ENCODE results near the gene C1orf174. TPM values are rescaled to one million over a fixed set of nuclear protein-coding genes. Genes with fewer than 3 reads are reported as not detected.

The C1orf174 gene
- total RNA-seq, 3 donors from 2014 or later (not counting 1 experiment from before 2014, with no cell fraction given), result 52.9 to 62.3 (median 61.5) TPM

GRCh38 chr1:3912809-3913685, 13.0 kb upstream of the C1orf174 start:
- Mint-ChIP-seq H3K36me3 (no peaks in the 10 kb centered on the region), H3K27ac (no peak overlapping the region), H3K4me3 (no peak overlapping the region), H3K4me1 (no peaks in the 10 kb centered on the region), H3K9me3 (no peaks in the 10 kb centered on the region), H3K27me3 (ENCODE audit: low read depth in 2 of 2) (peaks cover 0 to 8% of the 10 kb centered on the region in 2 donors)
- Histone ChIP-seq H3K9me3 (ENCODE audit: control insufficient read depth, insufficient read depth, low read length) (no peaks in the 10 kb centered on the region), H3K4me1 (ENCODE audit: control insufficient read depth, insufficient read depth, low read length) (peaks cover 8% of the 10 kb centered on the region), H3K4me3 (ENCODE audit: low read length) (no peak overlapping the region), H3K27ac (ENCODE audit: low read length) (no peak overlapping the region), H3K27me3 (ENCODE audit: control insufficient read depth, insufficient read depth, low read length) (peaks cover 3% of the 10 kb centered on the region), H3K36me3 (ENCODE audit: control insufficient read depth, insufficient read depth, low read length) (no peaks in the 10 kb centered on the region)
- TF ChIP-seq CTCF (IDR thresholded peaks at IDR 0.05), result no peak
- intact Hi-C loops (cut with micrococcal nuclease), result no loop called here
- 91% methylated on average over 23 of the region's 23 CpGs for WGBS (ENCODE audit: insufficient coverage)
- DNase-seq, result no peak
- no peak for ATAC-seq

GRCh38 chr1:3911981-3912808, 12.1 kb upstream of the C1orf174 start:
- no peaks in the 10 kb centered on the region for H3K4me1 Mint-ChIP-seq
- ATAC-seq (no peak), DNase-seq (no peak)
- H3K9me3 ChIP-seq (ENCODE audit: control insufficient read depth, insufficient read depth, low read length), result no peaks in the 10 kb centered on the region
- H3K4me1 ChIP-seq (ENCODE audit: control insufficient read depth, insufficient read depth, low read length), result peaks cover 8% of the 10 kb centered on the region
- no peaks in the 10 kb centered on the region for H3K36me3 Mint-ChIP-seq
- H3K4me3 ChIP-seq (ENCODE audit: low read length), result no peak overlapping the region
- intact Hi-C loops (cut with micrococcal nuclease), result no loop called here
- H3K4me3 Mint-ChIP-seq, result no peak overlapping the region
- no peaks in the 10 kb centered on the region for H3K9me3 Mint-ChIP-seq
- H3K27ac Mint-ChIP-seq, result no peak overlapping the region
- peaks cover 3% of the 10 kb centered on the region for H3K27me3 ChIP-seq (ENCODE audit: control insufficient read depth, insufficient read depth, low read length)
- H3K27ac ChIP-seq (ENCODE audit: low read length), result no peak overlapping the region
- 90% methylated on average over 38 of the region's 38 CpGs for WGBS (ENCODE audit: insufficient coverage)
- TF ChIP-seq CTCF (IDR thresholded peaks at IDR 0.05), result no peak
- peaks cover 0 to 10% of the 10 kb centered on the region in 2 donors for H3K27me3 Mint-ChIP-seq (ENCODE audit: low read depth in 2 of 2)
- H3K36me3 ChIP-seq (ENCODE audit: control insufficient read depth, insufficient read depth, low read length), result no peaks in the 10 kb centered on the region

- ATAC-seq (peak; percentile 59 to 92 (median 87)), DNase-seq (peak; percentile 61 to 87)
- H3K4me3 Mint-ChIP-seq, result no peak overlapping the region
- WGBS (ENCODE audit: insufficient coverage), result 22% methylated on average over 34 of the region's 35 CpGs
- TF ChIP-seq CTCF (IDR thresholded peaks at IDR 0.05), result peak; percentile 65
- H3K4me1 Mint-ChIP-seq, result no peaks in the 10 kb centered on the region
- Histone ChIP-seq H3K4me1 (ENCODE audit: control insufficient read depth, insufficient read depth, low read length) (peaks cover 8% of the 10 kb centered on the region), H3K4me3 (ENCODE audit: low read length) (no peak overlapping the region), H3K9me3 (ENCODE audit: control insufficient read depth, insufficient read depth, low read length) (no peaks in the 10 kb centered on the region), H3K27ac (ENCODE audit: low read length) (no peak overlapping the region), H3K27me3 (ENCODE audit: control insufficient read depth, insufficient read depth, low read length) (peaks cover 3% of the 10 kb centered on the region), H3K36me3 (ENCODE audit: control insufficient read depth, insufficient read depth, low read length) (no peaks in the 10 kb centered on the region)
- no peak overlapping the region for H3K27ac Mint-ChIP-seq
- no peaks in the 10 kb centered on the region for H3K9me3 Mint-ChIP-seq
- H3K27me3 Mint-ChIP-seq (ENCODE audit: low read depth in 2 of 2), result peaks cover 0 to 11% of the 10 kb centered on the region in 2 donors
- intact Hi-C loops (cut with micrococcal nuclease), result no loop called here
- no peaks in the 10 kb centered on the region for H3K36me3 Mint-ChIP-seq
Measured at GRCh38 chr1:3910857-3911845, 11.1 kb upstream of the C1orf174 start.

Data from natural killer cell (primary cell).